GM18870 (cell line): Measurements from ENCODE around the gene MAPK8IP3.
"Not testable (repeated sequence)": the region's sequence is repeated elsewhere in the genome, so short reads cannot be mapped to it uniquely, and the experiment has no call there.

ENCODE experiments used
- ATAC-seq: cut with Tn5 transposase; IDR thresholded peaks from one replicate; pipeline ENCODE4 v1.9.1; 2021; ENCODE audit warnings: moderate library complexity; ENCODE audit not compliant: unreplicated experiment

The MAPK8IP3 gene

GRCh38 chr16:1710811-1711507, 5.0 kb downstream of the MAPK8IP3 start:
- ATAC-seq, result no peak

DNA sequence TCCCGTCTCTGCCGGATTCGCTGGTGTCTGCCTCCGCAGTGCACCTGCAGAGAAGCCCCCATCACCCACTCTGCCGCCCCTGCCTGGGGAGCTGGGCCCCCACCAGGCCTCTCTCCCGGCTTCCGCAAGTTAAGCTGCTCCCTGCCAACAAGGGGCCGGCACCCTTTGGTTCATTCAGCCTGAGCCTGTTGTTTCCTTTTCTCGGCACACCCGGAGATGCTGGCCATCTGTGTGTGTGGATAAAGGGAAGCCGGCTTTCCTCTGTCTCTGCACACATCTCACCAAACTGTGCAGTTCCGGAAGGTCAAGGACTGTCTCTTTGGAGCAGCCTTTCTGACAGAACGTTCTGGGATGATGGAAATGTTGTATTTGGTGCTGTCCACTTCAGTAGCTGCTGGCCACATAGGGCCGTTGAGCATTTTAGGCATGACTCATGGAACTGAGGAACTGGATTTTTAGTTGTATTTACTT, 6.8 kb downstream of the MAPK8IP3 start:
- ATAC-seq, result no peak

GRCh38 chr16:1713331-1713730, 7.3 kb downstream of the MAPK8IP3 start:
- no peak for ATAC-seq

GRCh38 chr16:1713933-1714332, 7.9 kb downstream of the MAPK8IP3 start:
- ATAC-seq, result no peak

DNA sequence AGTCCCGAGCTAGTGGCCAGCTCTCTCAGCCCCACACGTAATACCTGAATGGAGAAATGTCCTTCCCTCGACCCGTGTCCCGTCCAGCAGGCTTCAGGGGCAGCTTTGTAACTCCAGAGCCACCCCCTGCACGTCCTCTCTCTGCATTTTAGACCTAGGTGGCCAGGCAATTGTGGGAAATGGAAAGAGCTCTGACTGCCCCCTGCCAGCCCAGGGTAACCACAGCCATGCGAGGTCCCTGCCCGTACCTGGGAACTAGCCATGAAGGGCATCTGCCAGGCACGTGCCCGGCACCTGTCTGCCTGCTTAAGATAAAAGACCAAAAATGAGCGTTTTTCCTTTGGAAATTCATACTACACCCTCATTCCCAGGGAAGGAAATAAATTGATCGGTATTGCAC, 9.2 kb downstream of the MAPK8IP3 start:
- ATAC-seq, result no peak

- ATAC-seq, result not testable (repeated sequence)
Measured at GRCh38 chr16:1718236-1718635, 12.2 kb downstream of the MAPK8IP3 start.

GRCh38 chr16:1719559-1720229, 13.7 kb downstream of the MAPK8IP3 start:
- not testable (repeated sequence) for ATAC-seq

- ATAC-seq, result no peak
Measured at GRCh38 chr16:1721372-1721771, 15.4 kb downstream of the MAPK8IP3 start.

- ATAC-seq, result no peak
Measured at GRCh38 chr16:1723450-1724147, 17.6 kb downstream of the MAPK8IP3 start.

DNA sequence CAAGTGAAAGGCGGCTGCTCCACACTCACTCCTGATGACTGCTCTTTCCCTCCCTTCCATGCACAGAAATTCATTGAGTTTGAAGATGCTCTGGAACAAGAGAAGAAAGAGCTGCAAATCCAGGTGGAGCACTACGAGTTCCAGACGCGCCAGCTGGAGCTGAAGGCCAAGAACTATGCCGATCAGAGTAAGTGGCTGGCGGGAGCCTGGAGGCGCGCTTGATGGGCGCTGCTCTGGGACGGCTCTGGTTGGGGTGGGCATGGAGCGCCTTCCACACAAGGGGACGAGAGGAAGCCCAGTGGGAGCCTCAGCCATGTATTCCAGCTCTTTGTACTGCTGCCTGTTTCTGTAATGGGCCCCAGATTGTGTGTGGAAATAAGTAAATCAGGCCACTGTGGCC, 18.5 kb downstream of the MAPK8IP3 start:
- ATAC-seq, result no peak

GRCh38 chr16:1726661-1727502, 20.9 kb downstream of the MAPK8IP3 start:
- no peak for ATAC-seq

GRCh38 chr16:1727651-1728624, 21.9 kb downstream of the MAPK8IP3 start:
- ATAC-seq, result no peak

GRCh38 chr16:1729026-1729425, 23.0 kb downstream of the MAPK8IP3 start:
- no peak for ATAC-seq

DNA sequence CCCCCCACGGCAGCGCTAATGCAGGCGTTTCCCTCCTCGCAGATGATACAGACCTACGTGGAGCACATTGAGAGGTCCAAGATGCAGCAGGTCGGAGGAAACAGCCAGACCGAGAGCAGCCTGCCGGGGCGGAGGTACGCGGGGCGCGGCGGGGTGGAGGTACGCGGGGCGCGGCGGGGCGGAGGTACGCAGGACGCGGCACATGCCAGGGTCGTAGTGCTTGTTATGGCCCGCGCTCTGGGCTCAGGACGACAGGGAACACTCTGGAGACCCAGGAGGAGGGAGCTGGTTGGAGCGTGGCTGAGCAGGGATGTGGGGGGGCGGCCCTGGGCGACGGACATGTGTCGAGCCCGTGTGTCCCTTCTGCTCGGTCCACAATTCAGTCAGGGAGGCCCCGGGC, 23.4 kb downstream of the MAPK8IP3 start:
- no peak for ATAC-seq

DNA sequence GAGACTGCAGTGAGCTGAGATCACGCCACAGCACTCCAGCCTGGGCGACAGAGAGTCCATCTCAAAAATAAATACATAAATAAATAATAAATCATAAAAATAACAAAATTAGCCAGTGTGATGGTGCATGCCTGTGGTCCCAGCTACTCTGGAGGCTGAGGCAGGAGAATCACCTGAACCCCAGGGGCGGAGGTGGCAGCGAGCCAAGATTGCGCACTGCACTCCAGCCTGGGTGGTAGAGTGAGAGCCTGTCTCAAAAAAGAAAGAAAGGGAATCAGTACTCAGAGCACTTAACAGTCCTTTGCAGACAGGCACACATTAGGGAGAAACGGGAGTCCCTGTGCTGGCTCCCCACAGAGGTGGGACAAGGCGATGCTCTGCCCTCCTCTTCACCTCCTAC, 25.1 kb downstream of the MAPK8IP3 start:
- no peak for ATAC-seq

DNA sequence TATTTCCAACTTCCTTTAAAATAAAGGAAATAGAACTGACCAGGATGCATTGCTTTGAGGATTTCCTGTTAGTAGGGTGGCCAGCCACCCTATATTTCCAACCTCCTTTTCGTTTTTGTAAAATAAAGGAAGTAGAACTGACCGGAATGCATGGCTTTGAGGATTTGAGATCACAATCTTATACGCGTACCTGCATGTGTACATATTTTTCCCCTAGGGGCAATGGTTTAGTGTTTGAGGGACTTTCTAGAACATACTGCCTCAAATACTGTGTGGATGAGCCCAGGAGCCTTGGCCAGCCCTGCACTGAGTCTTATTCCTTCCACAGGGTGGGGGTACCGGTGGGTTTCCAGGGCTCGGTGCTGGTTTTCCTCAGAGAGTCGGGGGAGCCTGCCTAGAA, 25.6 kb downstream of the MAPK8IP3 start:
- ATAC-seq, result no peak

DNA sequence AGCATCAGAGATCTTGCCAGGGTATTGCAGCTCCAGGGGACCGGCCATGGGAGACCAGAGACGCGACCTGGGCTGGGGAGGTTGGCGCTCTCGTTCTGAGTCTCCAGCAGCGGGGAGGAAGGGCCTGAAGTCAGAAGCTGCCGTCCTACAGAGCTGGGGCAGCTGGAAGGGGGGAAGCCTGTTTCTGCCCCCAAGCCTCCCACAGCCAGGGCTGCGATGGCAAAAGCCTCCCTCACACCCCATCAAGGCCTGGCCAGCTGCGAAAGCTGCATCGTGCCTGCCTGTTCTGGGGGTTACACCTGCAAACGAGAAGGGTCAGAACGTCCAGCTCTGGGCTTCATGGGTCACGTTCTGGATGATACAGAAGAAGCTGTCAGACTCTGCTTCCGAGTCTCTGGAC, 26.1 kb downstream of the MAPK8IP3 start:
- ATAC-seq, result no peak

GRCh38 chr16:1732551-1732987, 26.6 kb downstream of the MAPK8IP3 start:
- not testable (repeated sequence) for ATAC-seq

DNA sequence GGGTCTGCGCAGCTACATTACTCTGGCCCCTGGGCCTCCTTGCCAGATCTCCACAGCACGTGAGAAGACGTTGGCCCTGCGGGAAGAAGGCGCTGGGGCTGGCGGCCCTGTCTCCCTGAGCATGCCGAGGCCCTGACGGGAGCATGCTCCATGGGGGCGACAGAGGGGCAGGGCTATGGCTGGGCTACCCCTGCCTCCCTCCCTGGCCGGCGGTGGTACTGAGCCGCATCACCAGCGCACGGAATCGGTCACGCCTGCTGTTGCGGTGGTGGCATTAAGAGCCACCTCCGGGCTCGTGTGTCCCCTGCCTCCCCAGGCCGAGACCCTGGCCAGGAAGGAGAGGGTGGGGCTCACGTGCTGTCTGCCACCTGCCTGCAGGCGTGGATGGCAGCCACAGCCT, 28.1 kb downstream of the MAPK8IP3 start:
- ATAC-seq, result no peak

DNA sequence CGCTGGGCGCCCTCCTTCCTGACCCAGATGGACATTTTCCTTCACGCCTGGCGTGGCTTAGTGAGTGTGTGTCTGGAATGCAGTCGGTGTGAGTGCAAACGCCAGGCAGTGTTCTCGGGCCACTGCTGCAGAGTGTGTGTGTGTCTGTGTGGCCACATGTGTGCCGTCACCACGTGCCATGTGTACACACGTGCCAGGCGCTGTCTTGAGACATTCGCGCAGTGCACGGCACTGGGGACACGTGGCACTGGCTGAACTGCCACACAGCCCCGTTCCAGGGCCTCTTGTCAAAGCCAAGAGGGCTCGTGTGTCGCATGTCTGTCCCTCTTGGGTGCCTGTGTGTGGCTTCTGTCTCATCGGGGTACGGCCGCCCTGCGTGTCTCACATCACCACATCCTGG, 28.8 kb downstream of the MAPK8IP3 start:
- ATAC-seq, result no peak
